Measurements from ENCODE around the gene CTNNBL1.

DNA sequence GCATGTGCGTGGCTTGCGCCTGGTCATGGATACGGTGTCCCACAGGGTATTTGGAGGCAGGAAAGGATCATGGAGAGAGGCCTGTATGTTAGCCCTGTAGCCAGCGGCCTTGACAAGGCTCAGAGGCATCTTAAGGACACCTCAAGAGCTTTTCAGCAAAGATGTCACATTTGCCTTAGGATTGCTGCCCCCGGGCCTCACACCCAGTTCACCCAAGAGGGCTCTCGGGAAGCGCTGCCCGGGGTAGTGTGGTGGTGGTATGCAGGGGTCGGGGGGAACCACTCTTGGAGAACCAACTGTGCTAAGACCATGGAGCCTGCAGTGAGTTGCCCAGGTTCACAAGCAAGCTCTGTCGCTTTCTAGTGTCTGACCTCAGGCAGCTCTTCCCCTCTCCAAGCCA is 172.2 kb downstream of the CTNNBL1 start:
- TF ChIP-seq POLR2A (IDR thresholded peaks at IDR 0.05; ENCODE audit: low read length) (no peak), GATA1 (IDR thresholded peaks at IDR 0.05; ENCODE audit: low read depth, low read length) (no peak)

Data from erythroblast (primary cell).